COLO668 (cell line): ENCODE data around the gene SPSB2.
"Not testable (repeated sequence)": the region's sequence is repeated elsewhere in the genome, so short reads cannot be mapped to it uniquely, and the experiment has no call there.

ENCODE experiments used
- DNase-seq: peaks from one replicate; lab custom pipeline; 2025; ENCODE audit not compliant: unreplicated experiment; lab: John Stamatoyannopoulos, UW

The SPSB2 gene

DNA sequence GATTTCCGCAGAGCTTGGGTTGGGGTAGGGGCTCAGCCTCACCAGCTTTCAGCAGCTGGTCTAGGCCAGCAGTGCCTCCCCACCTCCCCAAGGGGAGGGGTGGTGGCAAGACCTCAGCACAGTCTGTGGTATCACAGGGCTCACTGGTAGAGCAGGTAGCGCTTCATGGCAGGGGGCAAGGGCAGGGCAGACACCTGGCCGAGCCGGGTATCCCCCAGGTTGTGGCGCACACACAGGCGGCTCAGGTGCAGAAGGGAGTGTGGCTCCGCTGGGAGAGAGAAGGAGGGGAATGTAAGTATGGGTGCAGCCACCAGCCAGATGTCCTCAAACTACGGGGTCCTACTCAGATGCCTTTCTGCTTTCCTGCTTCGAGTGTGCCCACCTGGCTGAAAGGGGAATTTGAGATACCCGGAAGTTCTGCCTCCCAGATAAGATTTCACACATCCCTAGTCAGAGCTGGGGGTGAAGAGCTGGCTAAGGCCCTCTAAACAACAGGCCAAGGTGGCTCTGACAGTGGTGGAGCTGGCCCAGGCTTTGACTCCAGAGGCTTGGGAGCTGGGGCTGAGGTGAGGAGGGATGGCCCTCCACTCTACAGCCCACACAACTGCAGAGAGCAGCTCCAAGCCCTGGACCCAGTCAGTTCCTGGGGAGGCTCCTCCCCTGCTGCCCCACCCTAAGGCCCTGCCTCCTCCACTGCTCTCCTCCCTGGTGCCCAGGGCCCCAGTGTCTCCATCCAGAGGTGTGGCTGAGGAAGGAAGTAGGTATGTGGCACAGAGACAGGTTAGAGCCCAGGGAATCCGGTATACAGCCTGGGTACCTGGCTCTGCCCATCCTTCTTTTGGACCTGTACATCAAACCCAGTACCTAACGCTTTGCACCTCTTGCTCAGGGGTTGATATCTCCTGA, 1.8 kb downstream of the SPSB2 start:
- DNase-seq: peak; percentile 15

- not testable (repeated sequence) for DNase-seq
These were observed 2.8 kb downstream of the SPSB2 start for GRCh38 chr12:6870304-6870703.

DNA sequence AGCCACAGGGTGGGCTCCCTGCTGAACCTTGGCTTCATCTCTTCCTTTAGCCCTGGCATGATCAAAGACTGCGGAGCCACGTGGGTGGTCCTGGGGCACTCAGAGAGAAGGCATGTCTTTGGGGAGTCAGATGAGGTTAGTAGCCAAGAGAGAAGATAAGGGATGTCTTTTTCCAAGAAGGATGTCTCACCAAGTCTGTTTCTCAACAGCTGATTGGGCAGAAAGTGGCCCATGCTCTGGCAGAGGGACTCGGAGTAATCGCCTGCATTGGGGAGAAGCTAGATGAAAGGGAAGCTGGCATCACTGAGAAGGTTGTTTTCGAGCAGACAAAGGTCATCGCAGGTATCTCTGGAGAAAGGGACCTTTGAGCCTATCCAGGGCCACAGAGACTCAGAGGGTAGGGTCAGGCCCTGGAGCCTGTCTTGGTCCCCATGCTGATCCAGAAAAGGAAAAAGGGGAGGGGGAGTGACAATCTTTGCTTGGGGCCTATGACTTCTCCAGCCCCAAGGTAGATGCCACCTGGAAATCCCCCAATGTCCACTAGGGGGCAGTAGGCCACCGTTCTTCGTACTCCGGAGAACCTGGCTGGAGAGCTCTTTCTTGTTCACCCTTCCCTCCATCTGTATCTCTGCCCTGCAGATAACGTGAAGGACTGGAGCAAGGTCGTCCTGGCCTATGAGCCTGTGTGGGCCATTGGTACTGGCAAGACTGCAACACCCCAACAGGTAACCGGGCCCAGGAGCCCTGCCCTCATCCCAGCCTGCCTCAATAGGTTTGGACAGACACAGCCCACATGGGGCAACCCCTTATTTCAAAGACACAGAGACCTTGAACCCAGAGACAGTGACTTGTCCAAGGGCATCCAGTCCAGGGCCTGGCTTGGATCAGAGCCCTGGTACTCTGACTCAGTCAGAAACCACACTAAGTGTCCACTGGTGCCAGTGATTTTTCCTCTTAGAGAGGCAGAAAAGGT, 3.8 kb downstream of the SPSB2 start:
- DNase-seq: peak; percentile 74

GRCh38 chr12:6868211-6869048, 4.7 kb downstream of the SPSB2 start:
- DNase-seq: no peak

GRCh38 chr12:6867413-6868210, 5.5 kb downstream of the SPSB2 start, which contains the start of gene TPI1:
Gene TPI1, plus strand, starts transcription at chr12:6867531. Its CDS starts 36 bp downstream, at chr12:6867567.
- DNase-seq: peak; percentile 72

GRCh38 chr12:6866920-6867412, 6.1 kb downstream of the SPSB2 start:
- DNase-seq: no peak

DNA sequence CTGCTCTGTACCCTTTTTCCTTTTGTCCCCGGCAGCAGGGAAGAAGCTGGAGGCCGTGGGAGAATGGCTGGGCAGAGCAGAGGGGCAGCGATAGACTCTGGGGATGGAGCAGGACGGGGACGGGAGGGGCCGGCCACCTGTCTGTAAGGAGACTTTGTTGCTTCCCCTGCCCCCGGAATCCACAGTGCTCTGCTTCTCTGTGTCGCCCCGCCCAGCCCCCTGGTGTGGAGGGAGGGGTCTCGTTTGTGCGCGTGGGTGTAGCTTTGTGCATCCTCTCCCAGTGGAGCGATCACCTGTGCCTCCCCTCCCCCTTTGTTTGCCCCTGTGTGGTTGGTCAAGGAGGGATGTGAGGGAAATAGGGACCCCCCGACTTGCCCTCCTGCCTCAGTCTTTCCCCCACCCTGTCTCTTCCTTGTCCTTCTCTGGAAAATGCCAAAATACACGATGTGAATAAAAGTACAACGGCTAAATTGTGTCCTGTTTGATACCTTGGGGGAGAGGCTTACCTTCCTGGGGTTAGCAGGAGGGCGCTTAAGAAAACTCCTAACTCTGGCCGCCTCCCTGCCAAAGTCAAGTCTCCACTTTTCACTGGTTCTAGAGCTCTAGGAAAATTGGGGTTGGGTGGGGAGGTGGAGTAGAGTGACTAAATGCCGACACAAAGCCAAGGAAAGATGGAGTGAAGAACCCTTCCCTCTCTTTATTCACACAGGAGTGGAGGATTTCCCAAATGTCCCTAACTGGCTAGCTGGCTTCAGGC, 6.8 kb downstream of the SPSB2 start:
- DNase-seq: no peak

- DNase-seq: not testable (repeated sequence)
These were observed 7.8 kb downstream of the SPSB2 start for GRCh38 chr12:6865307-6865706.

GRCh38 chr12:6863586-6864321, 9.3 kb downstream of the SPSB2 start:
- no peak for DNase-seq

DNA sequence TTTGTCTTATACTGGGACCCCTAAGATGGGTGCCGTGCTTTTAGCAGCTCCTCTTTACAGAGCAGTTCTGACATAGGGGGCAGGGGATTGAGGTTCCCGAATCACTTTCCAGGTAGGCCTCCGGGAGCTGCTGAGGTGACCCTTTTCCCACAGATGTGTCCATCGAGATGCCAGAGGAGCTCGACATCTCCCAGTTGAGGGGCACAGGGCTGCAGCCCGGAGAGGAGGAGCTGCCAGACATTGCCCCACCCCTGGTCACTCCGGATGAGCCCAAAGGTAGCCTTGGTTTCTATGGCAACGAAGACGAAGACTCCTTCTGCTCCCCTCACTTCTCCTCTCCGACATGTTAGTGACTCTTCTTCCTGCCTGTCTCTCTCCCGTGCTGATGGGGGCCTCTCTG, 10.1 kb downstream of the SPSB2 start:
- no peak for DNase-seq

DNA sequence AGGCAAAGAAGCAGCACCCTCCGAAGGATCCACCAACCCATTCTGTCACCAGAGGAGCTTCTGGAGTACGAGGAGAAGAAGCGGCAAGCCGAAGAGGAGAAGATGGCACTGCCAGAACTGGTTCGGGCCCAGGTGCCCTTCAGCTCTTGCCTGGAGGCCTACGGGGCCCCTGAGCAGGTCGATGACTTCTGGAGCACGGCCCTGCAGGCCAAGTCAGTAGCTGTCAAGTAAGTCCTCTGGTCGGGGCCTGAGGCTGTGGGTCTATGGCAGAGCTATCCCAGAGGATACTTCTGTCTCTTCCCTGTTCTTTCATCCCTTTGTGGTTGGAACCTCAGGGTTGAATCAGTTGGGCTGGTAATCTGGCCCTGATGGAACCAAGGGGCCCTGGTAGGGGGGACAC, 11.7 kb downstream of the SPSB2 start:
- DNase-seq: no peak

GRCh38 chr12:6860942-6861341, 12.2 kb downstream of the SPSB2 start:
- DNase-seq: no peak

- no peak for DNase-seq
These were observed 13.0 kb downstream of the SPSB2 start for GRCh38 chr12:6860116-6860515.

DNA sequence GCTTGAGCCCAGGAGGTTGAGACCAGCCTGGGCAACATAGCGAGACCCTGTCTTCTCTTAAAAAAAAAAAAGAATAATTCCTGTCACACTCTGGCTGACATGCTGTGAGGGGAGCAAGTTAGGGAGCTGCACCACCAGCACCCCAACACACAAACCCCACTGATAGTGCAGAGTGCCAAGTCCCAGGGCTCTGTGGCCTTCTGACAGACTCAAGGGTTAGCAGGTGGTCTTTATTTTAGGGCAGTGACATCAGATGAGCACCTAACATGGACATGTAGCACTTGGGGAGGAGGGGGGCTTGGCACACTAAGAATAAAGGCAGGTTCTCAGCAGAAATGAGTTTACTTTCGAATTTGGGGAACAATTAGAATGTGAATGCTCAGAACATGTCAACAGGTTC, 14.3 kb downstream of the SPSB2 start:
- DNase-seq: no peak

DNA sequence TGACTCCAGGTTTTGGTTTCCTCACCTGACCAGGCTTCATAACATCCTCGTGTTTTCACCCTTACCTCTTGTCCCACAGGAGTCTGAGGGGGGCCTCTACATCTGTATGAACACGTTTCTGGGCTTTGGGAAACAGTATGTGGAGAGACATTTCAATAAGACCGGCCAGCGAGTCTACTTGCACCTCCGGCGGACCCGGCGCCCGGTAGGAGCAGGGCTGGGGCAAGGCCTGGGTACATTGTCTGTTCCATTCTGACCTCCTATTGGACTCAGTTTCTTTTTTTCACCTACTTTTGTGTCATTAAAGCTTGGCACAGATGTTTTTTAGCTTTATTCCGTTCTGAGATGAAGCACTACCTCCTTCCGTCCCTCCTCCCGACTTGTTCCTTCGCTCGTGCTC, 17.8 kb downstream of the SPSB2 start:
- DNase-seq: no peak

DNA sequence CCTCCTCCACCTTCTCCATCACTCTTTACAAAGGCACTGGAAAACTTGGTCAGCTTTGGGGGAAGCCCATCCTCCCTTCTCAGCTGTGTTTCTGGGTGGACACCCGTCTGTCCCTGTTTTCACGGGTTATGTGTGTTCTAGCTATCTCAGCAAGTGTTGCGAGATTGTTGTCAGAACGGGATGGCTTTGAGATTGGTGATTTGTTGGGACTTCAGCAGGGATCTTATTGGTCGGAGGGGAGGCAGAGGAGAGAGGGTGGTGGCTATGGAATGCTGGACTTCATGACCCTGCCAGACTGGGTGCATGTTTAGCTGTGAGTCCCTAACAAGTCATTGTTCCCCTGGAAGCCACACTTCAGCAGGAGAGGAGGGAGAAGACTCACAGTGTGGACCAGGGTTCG, 19.1 kb downstream of the SPSB2 start:
- DNase-seq: no peak

DNA sequence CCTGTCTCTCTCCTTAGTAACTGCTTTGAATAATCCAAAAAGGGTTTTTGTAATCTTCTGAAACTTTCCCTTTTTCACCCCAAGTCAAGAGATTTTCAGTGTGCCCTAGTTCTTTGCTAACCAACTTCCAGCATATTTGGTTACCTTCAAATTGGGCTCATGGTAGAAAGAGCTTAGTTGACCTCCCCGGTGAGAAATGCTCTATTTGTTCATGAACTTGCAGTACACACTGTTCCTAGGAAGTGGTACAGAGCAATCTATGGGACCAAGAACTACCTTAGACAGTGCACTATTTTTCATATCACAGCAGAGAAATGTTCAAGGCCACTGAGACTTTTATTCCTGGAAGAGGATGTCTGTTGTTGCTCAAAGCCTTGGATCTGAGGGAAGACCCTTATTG, 19.5 kb downstream of the SPSB2 start:
- DNase-seq: no peak

- peak; percentile 20 for DNase-seq
These were observed 20.3 kb downstream of the SPSB2 start for GRCh38 chr12:6852651-6853354.
